Stimulated activated CD8-positive, alpha-beta memory T cell treated with anti-CD3 and anti-CD28 coated beads, Interleukin-12 subunit alpha, Interleukin-12 subunit beta, amount 100 ng/mL, for 24 hours (primary cell): ENCODE data around the gene CTNNBIP1.
"Not testable (repeated sequence)": the region's sequence is repeated elsewhere in the genome, so short reads cannot be mapped to it uniquely, and the experiment has no call there.

Experiments
- DNase-seq: peaks from one replicate; pipeline ENCODE4 v3.0.0-alpha.2; 2020; ENCODE audit errors: extremely low read depth

Gene CTNNBIP1

GRCh38 chr1:9827558-9828185, 82.4 kb downstream of the CTNNBIP1 start:
- no peak for DNase-seq

GRCh38 chr1:9826616-9827015, 83.5 kb downstream of the CTNNBIP1 start:
- DNase-seq, result no peak

GRCh38 chr1:9826087-9826486, 84.0 kb downstream of the CTNNBIP1 start:
- no peak for DNase-seq

- DNase-seq, result no peak
Measured at GRCh38 chr1:9825093-9826074, 84.7 kb downstream of the CTNNBIP1 start.

GRCh38 chr1:9824702-9825089, 85.4 kb downstream of the CTNNBIP1 start:
- no peak for DNase-seq

- peak; percentile 78 for DNase-seq
Measured at GRCh38 chr1:9823943-9824701, 85.9 kb downstream of the CTNNBIP1 start, which contains the start of gene CLSTN1. Gene CLSTN1 (minus strand): TSS chr1:9823965. CDS start chr1:9823733, 232 bp downstream.

GRCh38 chr1:9823693-9823942, 86.5 kb downstream of the CTNNBIP1 start:
- DNase-seq, result no peak

- no peak for DNase-seq
Measured at GRCh38 chr1:9822897-9823692, 87.0 kb downstream of the CTNNBIP1 start.

GRCh38 chr1:9822490-9822889, 87.6 kb downstream of the CTNNBIP1 start:
- DNase-seq, result no peak

GRCh38 chr1:9821710-9822109, 88.4 kb downstream of the CTNNBIP1 start:
- DNase-seq, result no peak

GRCh38 chr1:9820521-9820920, 89.5 kb downstream of the CTNNBIP1 start:
- no peak for DNase-seq

- no peak for DNase-seq
Measured at GRCh38 chr1:9817734-9818133, 92.3 kb downstream of the CTNNBIP1 start.

GRCh38 chr1:9816199-9816598, 93.9 kb downstream of the CTNNBIP1 start:
- DNase-seq, result no peak

- no peak for DNase-seq
Measured at GRCh38 chr1:9815150-9815549, 94.9 kb downstream of the CTNNBIP1 start.

- DNase-seq, result no peak
Measured at GRCh38 chr1:9814619-9815018, 95.5 kb downstream of the CTNNBIP1 start.

GRCh38 chr1:9811239-9811966, 98.7 kb downstream of the CTNNBIP1 start:
- no peak for DNase-seq

- DNase-seq, result no peak
Measured at GRCh38 chr1:9809100-9809510, 101.0 kb downstream of the CTNNBIP1 start.

GRCh38 chr1:9808459-9808858, 101.6 kb downstream of the CTNNBIP1 start:
- no peak for DNase-seq

GRCh38 chr1:9807541-9807940, 102.5 kb downstream of the CTNNBIP1 start:
- DNase-seq, result no peak

- DNase-seq, result not testable (repeated sequence)
Measured at GRCh38 chr1:9805972-9806371, 104.1 kb downstream of the CTNNBIP1 start.

GRCh38 chr1:9805006-9805508, 105.0 kb downstream of the CTNNBIP1 start:
- DNase-seq, result no peak
